Heart left ventricle (tissue), 16 donors: Measurements from ENCODE around the gene LRP1. TPM values are rescaled to one million over a fixed set of nuclear protein-coding genes. Genes with fewer than 3 reads are reported as not detected.

ENCODE experiments used
- ATAC-seq, 4 donors: fragments of 200-7000 bp; cut with Tn5 transposase; one replicate each; pipeline ENCODE4 v1.9.1; 2020 to 2022; ENCODE audit warnings: moderate library complexity in 4 of 4, mild to moderate bottlenecking in 3 of 4, moderate number of reproducible peaks in 1 of 4
- DNase-seq, 5 donors: peaks; one replicate each; pipeline ENCODE4 v3.0.0-alpha.2; 2020
- H3K27ac ChIP-seq, 12 donors: fragments of 200-600 bp; sonication (generic) in 4 of 12; one replicate each; pipeline versions ENCODE4 v1.5.0 to v1.8.0; 2016 to 2022; ENCODE audit warnings: mild to moderate bottlenecking in 2 of 12
- H3K27me3 ChIP-seq, 9 donors: fragments of 200-600 bp; sonication (generic) in 2 of 9; one replicate each; pipeline versions ENCODE4 v1.5.1 to v1.8.0; 2016 to 2022; ENCODE audit warnings: mild to moderate bottlenecking in 3 of 9
- H3K36me3 ChIP-seq, 9 donors: fragments of 200-600 bp; sonication (generic) in 2 of 9; one replicate each; pipeline versions ENCODE4 v1.5.0 to v1.8.0; 2018 to 2022; ENCODE audit warnings: mild to moderate bottlenecking in 2 of 9
- H3K4me1 ChIP-seq, 12 donors: fragments of 200-600 bp; sonication (generic) in 4 of 12; one replicate each; pipeline versions ENCODE4 v1.5.0 to v1.8.0; 2016 to 2022; ENCODE audit warnings: mild to moderate bottlenecking in 3 of 12
- H3K4me3 ChIP-seq, 12 donors: fragments of 200-600 bp; sonication (generic) in 4 of 12; one replicate each; pipeline versions ENCODE4 v1.5.0 to v1.8.0; 2017 to 2022; ENCODE audit warnings: mild to moderate bottlenecking in 9 of 12, moderate library complexity in 4 of 12
- H3K9me3 ChIP-seq, 12 donors: fragments of 200-600 bp; sonication (generic) in 4 of 12; one replicate each; pipeline versions ENCODE4 v1.5.0 to v1.8.0; 2016 to 2022; ENCODE audit warnings: mild to moderate bottlenecking in 1 of 12
- POLR2A ChIP-seq, 2 donors: fragments of 450-650 bp; IDR thresholded peaks; one replicate each; pipeline ENCODE4 v1.6.1; 2017; ENCODE audit warnings: antibody characterized with exemption in 2 of 2, mild to moderate bottlenecking in 2 of 2, moderate library complexity in 2 of 2
- WGBS, 4 donors: extraction: QIAGEN DNeasy Blood & Tissue Kit in 2 of 4; methylation state at CpG; one replicate each; pipeline versions ENCODE4 v1.1.5 to v1.1.7; 2013 to 2018; 5-methylcytosine and 5-hydroxymethylcytosine counted together
- intact Hi-C, 10 donors: fragments of 100-400 bp; cut with DNase I; formaldehyde crosslinking; loops; one replicate each; pipeline versions ENCODE4 v1.11.1 to v1.14.2; 2022
- polyA plus RNA-seq, 2 donors: library from polyadenylated mRNA; stranded (reverse); fragments of 200-250 nt; gene quantifications; one replicate each; pipeline ENCODE4 v1.2.3, GENCODE V29; 2013
- total RNA-seq, 9 donors: library from RNA; depleted of rRNA in 2 of 9; stranded (reverse); fragments of >200 nt in 2 of 9; fragmentation: NEBNext Ultra II Directional in 3 of 9; extraction: Animal tissue kit (Norgen Biotek cat#: 25700) in 3 of 9; gene quantifications; one replicate each; pipeline versions ENCODE4 v1.1.0 to v1.2.4, GENCODE V29; 2016 to 2023
- TF ChIP-seq, protein P1 (sequence below), 12 donors: fragments of 200-600 bp; sonication (generic) in 4 of 12; IDR thresholded peaks; one replicate each; pipeline versions ENCODE4 v1.5.0 to v1.8.0; 2018 to 2022; ENCODE audit warnings: antibody characterized with exemption in 12 of 12, mild to moderate bottlenecking in 5 of 12
- donor health status: ischemic (EF 13 %, LVEDD 7.1; RV severe dilation, severe dysfunction).
- donor health status: healthy with polysubstance abuse.
- donor health status: DM: no; HTN: yes; CAD: no.
- donor health status: DM: no; HTN: no; CAD: no.
- donor health status: ischemic (EF 25% LVEDD 6.9; RV normal size, moderate dysfunction).
- donor health status: ischemic (EF 25% LVEDD 5.7; RV mildly dilated, moderate dysfunction).
- donor health status: healthy.
- donor health status: DM: yes; HTN: yes; CAD: no.
- donor health status: ischemic (EF 35%, LVEDD 5.7; RV mildly dilated, moderate dysfunction).
- donor health status: nonischemic (EF 11% LVEDD 7.7; RV severe dilation, severe dysfunction).
- donor health status: DM: yes; HTN: yes; CAD: no.
- donor health status: PGD.
- donor health status: ischemic (EF 29% LVEDD 5.4; RV normal size, mild dysfunction).
- donor health status: nonischemic (EF 23%, LVEDD 6.1; RV moderate dilation, normal function).

Gene LRP1
- total and polyA plus RNA-seq, 11 donors, result 23.0 to 316 (median 69.0) TPM

DNA sequence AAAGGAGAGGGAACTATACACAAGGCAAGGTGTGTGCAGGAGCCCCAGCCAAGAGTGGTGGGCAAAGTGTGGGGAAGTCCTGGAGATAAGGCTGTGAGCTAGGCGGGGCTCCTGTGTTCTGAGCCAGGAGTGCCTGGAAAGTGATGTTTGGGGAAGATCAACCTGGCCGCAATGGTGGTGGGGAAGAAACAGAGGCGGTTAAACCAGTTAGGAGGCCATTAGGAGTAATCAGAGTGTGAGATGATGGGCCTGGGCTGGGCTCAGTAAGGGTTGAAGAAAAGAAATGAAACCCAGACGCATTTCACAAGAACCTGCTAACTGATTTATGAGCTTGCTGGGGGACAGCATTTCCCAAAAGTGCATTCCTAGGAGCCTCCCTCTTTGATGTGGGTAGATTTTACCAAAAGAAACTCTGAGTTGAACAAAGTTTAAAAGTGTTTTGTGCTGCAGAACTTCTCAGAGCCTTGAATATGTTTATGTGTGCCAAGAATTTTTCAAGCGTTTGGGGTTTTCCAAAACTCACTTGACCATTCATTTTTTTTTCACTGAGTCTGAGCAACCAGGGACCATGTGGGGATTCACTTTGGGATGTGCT, 53.4 kb downstream of the LRP1 start:
- ATAC-seq (no peak), DNase-seq (no peak)
- intact Hi-C loops, result loop anchor here in 7 of 10 donors (2.0 to 10.0 kb wide), 5 partner anchors 55 to 117 kb away; no protein-coding TSS in a partner anchor
- H3K4me3 ChIP-seq, result no peak overlapping the region
- WGBS, 4 donors, result 81 to 91% (median 84%) methylated on average over 5 of the region's 5 CpGs
- no peaks in the 10 kb centered on the region for H3K27me3 ChIP-seq
- no peaks in the 10 kb centered on the region for H3K4me1 ChIP-seq
- peaks cover 0 to 99% (median 86%) of the 10 kb centered on the region in 9 donors for H3K36me3 ChIP-seq
- TF ChIP-seq POLR2A (IDR thresholded peaks at IDR 0.05), result no peak
- TF ChIP-seq, protein P1, sequence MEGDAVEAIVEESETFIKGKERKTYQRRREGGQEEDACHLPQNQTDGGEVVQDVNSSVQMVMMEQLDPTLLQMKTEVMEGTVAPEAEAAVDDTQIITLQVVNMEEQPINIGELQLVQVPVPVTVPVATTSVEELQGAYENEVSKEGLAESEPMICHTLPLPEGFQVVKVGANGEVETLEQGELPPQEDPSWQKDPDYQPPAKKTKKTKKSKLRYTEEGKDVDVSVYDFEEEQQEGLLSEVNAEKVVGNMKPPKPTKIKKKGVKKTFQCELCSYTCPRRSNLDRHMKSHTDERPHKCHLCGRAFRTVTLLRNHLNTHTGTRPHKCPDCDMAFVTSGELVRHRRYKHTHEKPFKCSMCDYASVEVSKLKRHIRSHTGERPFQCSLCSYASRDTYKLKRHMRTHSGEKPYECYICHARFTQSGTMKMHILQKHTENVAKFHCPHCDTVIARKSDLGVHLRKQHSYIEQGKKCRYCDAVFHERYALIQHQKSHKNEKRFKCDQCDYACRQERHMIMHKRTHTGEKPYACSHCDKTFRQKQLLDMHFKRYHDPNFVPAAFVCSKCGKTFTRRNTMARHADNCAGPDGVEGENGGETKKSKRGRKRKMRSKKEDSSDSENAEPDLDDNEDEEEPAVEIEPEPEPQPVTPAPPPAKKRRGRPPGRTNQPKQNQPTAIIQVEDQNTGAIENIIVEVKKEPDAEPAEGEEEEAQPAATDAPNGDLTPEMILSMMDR (IDR thresholded peaks at IDR 0.05), result no peak
- no peaks in the 10 kb centered on the region for H3K9me3 ChIP-seq
- H3K27ac ChIP-seq, result no peak overlapping the region

DNA sequence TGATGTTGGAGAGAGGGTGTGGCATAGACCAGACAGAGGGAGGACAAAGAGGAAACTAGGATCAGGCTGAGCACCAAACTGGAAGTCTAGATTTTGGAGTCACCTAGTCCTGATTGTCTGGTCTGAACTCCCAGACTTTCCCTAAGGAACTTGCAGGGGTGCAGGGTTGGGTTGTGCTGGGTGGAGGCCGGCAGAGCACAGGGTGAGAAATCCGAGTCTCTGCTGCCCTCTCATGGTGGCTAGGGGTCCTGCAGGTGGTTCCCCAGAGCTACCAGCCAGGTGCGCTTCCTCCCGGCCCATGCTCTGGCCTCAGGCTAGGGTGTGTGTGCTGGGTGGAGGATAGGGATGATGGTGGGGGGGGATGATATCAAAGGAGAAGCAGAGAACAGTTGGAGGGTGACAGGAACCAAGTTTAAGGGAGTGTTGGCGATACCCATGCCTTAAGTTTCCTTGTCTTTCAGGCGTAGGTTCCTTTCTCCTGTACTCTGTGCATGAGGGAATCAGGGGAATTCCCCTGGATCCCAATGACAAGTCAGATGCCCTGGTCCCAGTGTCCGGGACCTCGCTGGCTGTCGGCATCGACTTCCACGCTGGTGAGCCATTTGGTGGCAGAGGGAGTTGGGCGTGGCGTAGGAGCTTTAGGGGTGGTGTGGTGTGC, 54.8 kb downstream of the LRP1 start:
- 62 to 68% (median 65%) methylated on average over 13 of the region's 13 CpGs for WGBS, 4 donors
- DNase-seq (peak; percentile 61 to 84 (median 78)), ATAC-seq (peak; percentile 52 to 83 (median 76))
- intact Hi-C loops, result loop anchor here in 9 of 10 donors (1.0 to 10.0 kb wide), 6 partner anchors 56 to 118 kb away; no protein-coding TSS in a partner anchor
- Histone ChIP-seq H3K36me3 (peaks cover 0 to 99% (median 88%) of the 10 kb centered on the region in 9 donors), H3K27ac (no peak overlapping the region), H3K4me3 (no peak overlapping the region), H3K27me3 (no peaks in the 10 kb centered on the region), H3K9me3 (no peaks in the 10 kb centered on the region), H3K4me1 (no peaks in the 10 kb centered on the region)
- TF ChIP-seq, protein P1 (IDR thresholded peaks at IDR 0.05), result peak; percentile 71 to 92 (median 87)
- no peak for TF ChIP-seq POLR2A (IDR thresholded peaks at IDR 0.05)

DNA sequence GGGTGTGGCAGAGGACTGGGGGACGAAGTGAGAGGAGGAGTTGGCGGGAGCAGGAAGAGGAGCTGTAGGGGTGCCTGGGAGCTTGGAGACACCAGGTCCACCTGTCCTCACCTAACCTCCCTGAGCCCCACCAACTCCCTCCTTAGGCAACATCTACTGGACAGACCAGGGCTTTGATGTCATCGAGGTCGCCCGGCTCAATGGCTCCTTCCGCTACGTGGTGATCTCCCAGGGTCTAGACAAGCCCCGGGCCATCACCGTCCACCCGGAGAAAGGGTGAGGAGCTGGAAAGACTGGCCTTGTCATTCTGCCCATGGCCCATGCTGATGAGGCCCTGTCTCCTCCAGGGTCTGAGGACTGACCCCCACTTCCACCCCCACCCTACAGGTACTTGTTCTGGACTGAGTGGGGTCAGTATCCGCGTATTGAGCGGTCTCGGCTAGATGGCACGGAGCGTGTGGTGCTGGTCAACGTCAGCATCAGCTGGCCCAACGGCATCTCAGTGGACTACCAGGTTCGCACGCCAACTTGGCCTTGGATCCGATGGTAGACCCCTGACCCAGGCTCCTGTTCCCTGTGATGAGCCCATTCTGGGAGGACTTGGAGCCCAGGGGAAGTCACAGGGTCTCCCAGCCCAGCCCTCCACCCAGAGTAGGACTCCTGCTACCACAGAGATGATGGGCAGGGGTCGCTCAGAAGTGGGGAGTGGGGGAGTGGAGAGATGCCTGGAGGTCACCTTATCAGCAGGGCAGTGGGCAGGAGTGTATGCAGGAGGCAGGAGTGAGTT, 55.8 kb downstream of the LRP1 start:
- no peaks in the 10 kb centered on the region for H3K9me3 ChIP-seq
- intact Hi-C loops, result loop anchor here in 9 of 10 donors (1.0 to 10.0 kb wide), 6 partner anchors 57 to 119 kb away; no protein-coding TSS in a partner anchor
- H3K36me3 ChIP-seq, result peaks cover 0 to 99% (median 88%) of the 10 kb centered on the region in 9 donors
- 93 to 96% (median 95%) methylated on average over 19 to 22 of the region's 22 CpGs for WGBS, 4 donors
- H3K4me3 ChIP-seq, result no peak overlapping the region
- DNase-seq (no peak), ATAC-seq (no peak)
- no peaks in the 10 kb centered on the region for H3K27me3 ChIP-seq
- no peak overlapping the region for H3K27ac ChIP-seq
- TF ChIP-seq, protein P1 (IDR thresholded peaks at IDR 0.05), result no peak
- no peak for TF ChIP-seq POLR2A (IDR thresholded peaks at IDR 0.05)
- H3K4me1 ChIP-seq, result no peaks in the 10 kb centered on the region
